ENCODE results near the gene GPR34. TPM values are rescaled to one million over a fixed set of nuclear protein-coding genes. Genes with fewer than 3 reads are reported as not detected.

GPR34 gene
- total RNA-seq, 2 experiments from 2014 or later: 1.0 to 1.4 TPM

DNA sequence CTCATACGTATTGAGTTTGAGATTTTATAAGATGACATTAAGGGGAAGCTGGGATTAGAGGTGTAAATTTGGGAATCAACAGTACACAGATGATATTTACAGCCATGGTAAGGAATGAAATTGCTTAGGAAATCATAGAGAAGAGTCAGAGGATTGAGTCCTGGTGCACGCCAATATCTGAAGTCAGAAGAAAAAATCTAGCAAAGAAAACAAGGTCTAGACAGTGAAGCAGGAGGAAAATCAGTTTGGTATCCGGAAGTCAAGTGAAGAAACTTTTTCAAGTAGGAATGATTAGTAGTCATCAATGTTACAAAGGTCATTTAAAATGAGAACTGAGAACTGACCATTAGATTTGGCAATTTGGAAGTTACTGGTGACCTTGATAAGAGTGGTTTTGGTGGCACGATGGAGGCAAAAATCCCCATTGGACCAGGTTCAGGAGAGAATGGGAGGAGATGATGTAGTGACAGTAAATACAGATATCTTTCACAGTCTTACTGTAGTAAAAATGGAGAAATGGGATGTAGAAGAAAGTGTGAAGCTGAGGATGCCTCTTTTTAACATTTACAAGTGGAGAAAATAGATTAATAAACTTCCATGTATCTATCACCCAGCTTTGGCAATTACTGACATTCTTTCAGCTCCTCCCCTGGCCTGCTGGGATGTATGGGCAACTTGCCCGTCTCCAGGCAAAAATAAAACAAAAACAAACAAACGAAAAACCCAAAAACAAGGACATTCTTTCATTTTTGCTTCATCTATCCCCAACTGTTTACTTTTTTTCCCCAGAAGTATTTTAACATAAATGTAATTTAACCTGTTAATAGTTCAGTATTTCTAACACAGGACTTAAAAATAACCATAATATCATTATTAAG, 11.4 kb upstream of the GPR34 start:
- no peaks in the 10 kb centered on the region for H3K27me3 Mint-ChIP-seq
- H3K27ac Mint-ChIP-seq: no peak overlapping the region
- peaks cover 19% of the 10 kb centered on the region for H3K36me3 Mint-ChIP-seq
- H3K4me3 Mint-ChIP-seq: no peak overlapping the region
- DNase-seq: no peak
- H3K4me1 Mint-ChIP-seq: peaks cover 6% of the 10 kb centered on the region
- H3K9me3 Mint-ChIP-seq: peaks cover 2% of the 10 kb centered on the region

- Mint-ChIP-seq H3K36me3 (peaks cover 1% of the 10 kb centered on the region), H3K4me3 (no peak overlapping the region), H3K27me3 (no peaks in the 10 kb centered on the region), H3K4me1 (peaks cover 11% of the 10 kb centered on the region), H3K27ac (no peak overlapping the region), H3K9me3 (no peaks in the 10 kb centered on the region)
- DNase-seq: no peak
Measured at GRCh38 chrX:41684138-41684537, 4.6 kb upstream of the GPR34 start.

- Mint-ChIP-seq H3K9me3 (no peaks in the 10 kb centered on the region), H3K4me3 (no peak overlapping the region)
Measured at GRCh38 chrX:41684940-41685339, 3.8 kb upstream of the GPR34 start.

GRCh38 chrX:41686788-41687187, 2.0 kb upstream of the GPR34 start:
- H3K36me3 Mint-ChIP-seq: peaks cover 2% of the 10 kb centered on the region
- no peaks in the 10 kb centered on the region for H3K27me3 Mint-ChIP-seq
- no peak for DNase-seq
- no peak overlapping the region for H3K4me3 Mint-ChIP-seq
- no peak overlapping the region for H3K27ac Mint-ChIP-seq
- no peaks in the 10 kb centered on the region for H3K9me3 Mint-ChIP-seq
- peaks cover 14% of the 10 kb centered on the region for H3K4me1 Mint-ChIP-seq

More at GRCh38 chrX:41684940-41685339, 3.8 kb upstream of the GPR34 start:
- H3K27me3 Mint-ChIP-seq: no peaks in the 10 kb centered on the region
- no peak for DNase-seq
- H3K27ac Mint-ChIP-seq: no peak overlapping the region
- H3K36me3 Mint-ChIP-seq: no peaks in the 10 kb centered on the region
- peaks cover 11% of the 10 kb centered on the region for H3K4me1 Mint-ChIP-seq

GRCh38 chrX:41688156-41688555, 617 bp upstream of the GPR34 start:
- peak overlapping the region; percentile 14 for H3K4me3 Mint-ChIP-seq
- peaks cover 25% of the 10 kb centered on the region for H3K4me1 Mint-ChIP-seq
- no peak for DNase-seq
- H3K27me3 Mint-ChIP-seq: no peaks in the 10 kb centered on the region
- H3K9me3 Mint-ChIP-seq: no peaks in the 10 kb centered on the region
- H3K36me3 Mint-ChIP-seq: peaks cover 12% of the 10 kb centered on the region
- H3K27ac Mint-ChIP-seq: peak overlapping the region; percentile 16

DNA sequence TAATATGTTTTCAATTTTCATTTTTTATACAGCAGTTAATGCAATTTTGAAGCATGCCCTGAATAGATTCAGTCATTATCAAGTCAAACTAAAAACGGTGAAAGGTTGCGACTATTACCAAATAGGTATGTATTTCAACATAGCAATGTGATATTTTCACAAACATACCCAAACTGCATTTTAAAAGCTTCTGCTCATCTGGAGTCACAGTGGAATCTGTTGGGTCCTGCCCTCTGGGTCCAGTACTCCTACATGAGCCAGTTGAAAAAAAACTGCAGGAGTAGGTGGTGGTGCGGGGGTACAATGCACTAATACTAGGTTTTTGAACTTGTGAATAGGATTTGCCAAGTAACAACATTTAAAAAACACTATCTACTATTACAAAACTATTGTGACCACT, 938 bp downstream of the GPR34 start:
- Mint-ChIP-seq H3K27ac (no peak overlapping the region), H3K27me3 (no peaks in the 10 kb centered on the region), H3K4me3 (no peak overlapping the region), H3K4me1 (peaks cover 33% of the 10 kb centered on the region), H3K9me3 (no peaks in the 10 kb centered on the region), H3K36me3 (peaks cover 19% of the 10 kb centered on the region)
- DNase-seq: no peak

- H3K27ac Mint-ChIP-seq: peak overlapping the region; percentile 40
- H3K4me3 Mint-ChIP-seq: no peak overlapping the region
Measured at GRCh38 chrX:41692162-41692749, 3.5 kb downstream of the GPR34 start.

GRCh38 chrX:41693024-41693423, 4.3 kb downstream of the GPR34 start:
- DNase-seq: no peak
- Mint-ChIP-seq H3K36me3 (peaks cover 30% of the 10 kb centered on the region), H3K9me3 (peaks cover 5% of the 10 kb centered on the region), H3K27ac (peak overlapping the region; percentile 73), H3K27me3 (no peaks in the 10 kb centered on the region), H3K4me1 (peaks cover 36% of the 10 kb centered on the region), H3K4me3 (no peak overlapping the region)

More at GRCh38 chrX:41692162-41692749, 3.5 kb downstream of the GPR34 start:
- H3K4me1 Mint-ChIP-seq: peaks cover 36% of the 10 kb centered on the region
- no peak for DNase-seq
- peaks cover 5% of the 10 kb centered on the region for H3K9me3 Mint-ChIP-seq
- peaks cover 28% of the 10 kb centered on the region for H3K36me3 Mint-ChIP-seq
- H3K27me3 Mint-ChIP-seq: no peaks in the 10 kb centered on the region

DNA sequence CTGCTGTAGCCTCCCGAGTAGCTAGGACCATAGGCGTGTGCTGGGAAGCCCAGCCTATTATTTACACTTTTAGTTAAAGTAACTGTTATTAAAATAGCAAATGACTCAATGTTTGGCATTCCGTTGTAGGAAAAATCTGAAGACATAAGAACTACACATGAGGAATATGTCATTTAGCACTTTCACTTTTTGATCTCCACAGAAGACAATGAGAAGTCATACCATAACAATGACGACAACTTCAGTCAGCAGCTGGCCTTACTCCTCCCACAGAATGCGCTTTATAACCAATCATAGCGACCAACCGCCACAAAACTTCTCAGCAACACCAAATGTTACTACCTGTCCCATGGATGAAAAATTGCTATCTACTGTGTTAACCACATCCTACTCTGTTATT, 6.7 kb downstream of the GPR34 start:
- Mint-ChIP-seq H3K27me3 (no peaks in the 10 kb centered on the region), H3K36me3 (peaks cover 30% of the 10 kb centered on the region), H3K9me3 (peaks cover 5% of the 10 kb centered on the region), H3K4me1 (peaks cover 37% of the 10 kb centered on the region), H3K4me3 (no peak overlapping the region), H3K27ac (no peak overlapping the region)
- no peak for DNase-seq

- Mint-ChIP-seq H3K36me3 (peaks cover 13% of the 10 kb centered on the region), H3K27me3 (no peaks in the 10 kb centered on the region), H3K9me3 (no peaks in the 10 kb centered on the region), H3K4me3 (no peak overlapping the region), H3K27ac (no peak overlapping the region), H3K4me1 (peaks cover 27% of the 10 kb centered on the region)
- DNase-seq: no peak
Measured at GRCh38 chrX:41703574-41704029, 14.8 kb downstream of the GPR34 start.

GRCh38 chrX:41705042-41705441, 16.3 kb downstream of the GPR34 start:
- Mint-ChIP-seq H3K4me3 (no peak overlapping the region), H3K36me3 (peaks cover 13% of the 10 kb centered on the region), H3K9me3 (no peaks in the 10 kb centered on the region), H3K27ac (peak overlapping the region; percentile 68), H3K4me1 (peaks cover 31% of the 10 kb centered on the region), H3K27me3 (no peaks in the 10 kb centered on the region)
- no peak for DNase-seq

DNA sequence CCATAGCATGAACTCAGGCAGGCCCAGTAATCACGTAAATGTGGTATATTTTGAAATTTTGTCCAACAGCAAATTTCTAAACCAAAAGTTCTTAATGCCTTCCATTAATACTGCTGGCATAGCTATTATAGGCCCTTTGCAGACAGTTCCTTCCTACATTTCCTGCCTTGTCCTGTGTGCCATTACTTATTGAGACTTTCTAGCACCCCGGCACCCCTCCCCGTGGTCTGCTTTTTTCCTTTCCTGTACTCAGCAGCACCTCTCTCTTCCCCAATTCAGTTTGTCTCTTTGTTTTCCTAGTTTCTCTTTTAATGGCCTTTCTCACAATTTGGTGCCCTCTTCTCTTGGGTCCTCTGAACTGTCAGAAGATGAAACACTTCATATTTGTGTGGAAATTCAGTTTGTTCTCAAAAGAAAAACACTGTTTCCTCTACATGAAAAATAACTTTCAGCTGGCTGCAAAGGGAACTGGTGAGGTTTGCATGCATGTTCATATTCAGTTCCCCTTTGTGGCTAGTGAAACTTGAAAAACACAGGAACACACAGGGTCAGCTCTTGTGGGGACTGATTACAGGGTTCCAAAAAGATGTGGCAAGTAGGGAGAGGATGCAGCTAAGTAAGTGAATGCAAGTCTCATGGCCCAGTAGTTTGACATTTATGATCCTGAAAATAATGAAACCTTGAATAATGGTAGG, 17.1 kb downstream of the GPR34 start:
- H3K27ac Mint-ChIP-seq: peak overlapping the region; percentile 78
- H3K9me3 Mint-ChIP-seq: no peaks in the 10 kb centered on the region
- H3K36me3 Mint-ChIP-seq: peaks cover 13% of the 10 kb centered on the region
- H3K4me3 Mint-ChIP-seq: peak overlapping the region; percentile 26
- no peaks in the 10 kb centered on the region for H3K27me3 Mint-ChIP-seq
- peaks cover 35% of the 10 kb centered on the region for H3K4me1 Mint-ChIP-seq
- no peak for DNase-seq

DNA sequence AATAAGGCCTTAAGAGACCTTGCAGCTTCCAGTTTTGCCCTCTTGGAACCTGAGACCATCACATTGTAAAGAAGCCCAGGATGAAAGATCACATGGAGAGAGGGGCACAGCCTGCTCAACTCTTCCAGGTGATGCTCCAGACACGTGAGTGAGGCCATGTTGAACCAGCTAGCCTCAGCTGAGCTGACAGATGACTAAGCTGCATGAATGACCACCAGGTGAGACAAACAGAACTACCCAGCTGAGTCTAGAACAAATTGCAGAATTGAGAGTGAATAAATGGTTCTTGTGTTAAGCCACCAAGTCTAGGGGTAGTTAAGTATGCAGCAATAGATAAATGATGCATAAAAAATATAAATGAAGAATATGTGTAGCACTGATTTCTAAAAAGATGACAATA, 18.4 kb downstream of the GPR34 start:
- H3K27me3 Mint-ChIP-seq: no peaks in the 10 kb centered on the region
- DNase-seq: no peak
- no peak overlapping the region for H3K4me3 Mint-ChIP-seq
- peak overlapping the region; percentile 6 for H3K27ac Mint-ChIP-seq
- H3K4me1 Mint-ChIP-seq: peaks cover 43% of the 10 kb centered on the region
- peaks cover 13% of the 10 kb centered on the region for H3K36me3 Mint-ChIP-seq
- no peaks in the 10 kb centered on the region for H3K9me3 Mint-ChIP-seq

DNA sequence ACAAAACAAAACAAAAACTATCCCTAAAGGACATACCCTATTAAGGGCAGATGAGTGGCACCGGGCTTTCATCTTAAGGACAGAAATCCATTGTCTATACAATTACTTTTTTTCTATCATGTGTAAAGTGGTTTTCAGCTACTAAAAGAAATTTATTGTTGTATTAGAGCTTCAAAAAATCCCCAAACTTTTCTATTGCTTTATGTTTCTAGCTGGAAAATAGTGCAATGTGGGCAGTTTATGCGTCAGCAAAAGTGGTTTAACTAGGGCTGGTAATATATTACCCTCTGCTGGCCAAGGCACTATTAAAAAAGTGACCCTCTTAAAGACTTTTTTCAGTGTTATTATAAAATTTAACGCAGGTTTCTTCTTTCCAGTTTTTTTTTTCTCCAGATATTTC, 19.7 kb downstream of the GPR34 start:
- H3K9me3 Mint-ChIP-seq: no peaks in the 10 kb centered on the region
- no peaks in the 10 kb centered on the region for H3K27me3 Mint-ChIP-seq
- peaks cover 13% of the 10 kb centered on the region for H3K36me3 Mint-ChIP-seq
- peaks cover 41% of the 10 kb centered on the region for H3K4me1 Mint-ChIP-seq
- DNase-seq: no peak
- H3K4me3 Mint-ChIP-seq: no peak overlapping the region
- H3K27ac Mint-ChIP-seq: no peak overlapping the region

DNA sequence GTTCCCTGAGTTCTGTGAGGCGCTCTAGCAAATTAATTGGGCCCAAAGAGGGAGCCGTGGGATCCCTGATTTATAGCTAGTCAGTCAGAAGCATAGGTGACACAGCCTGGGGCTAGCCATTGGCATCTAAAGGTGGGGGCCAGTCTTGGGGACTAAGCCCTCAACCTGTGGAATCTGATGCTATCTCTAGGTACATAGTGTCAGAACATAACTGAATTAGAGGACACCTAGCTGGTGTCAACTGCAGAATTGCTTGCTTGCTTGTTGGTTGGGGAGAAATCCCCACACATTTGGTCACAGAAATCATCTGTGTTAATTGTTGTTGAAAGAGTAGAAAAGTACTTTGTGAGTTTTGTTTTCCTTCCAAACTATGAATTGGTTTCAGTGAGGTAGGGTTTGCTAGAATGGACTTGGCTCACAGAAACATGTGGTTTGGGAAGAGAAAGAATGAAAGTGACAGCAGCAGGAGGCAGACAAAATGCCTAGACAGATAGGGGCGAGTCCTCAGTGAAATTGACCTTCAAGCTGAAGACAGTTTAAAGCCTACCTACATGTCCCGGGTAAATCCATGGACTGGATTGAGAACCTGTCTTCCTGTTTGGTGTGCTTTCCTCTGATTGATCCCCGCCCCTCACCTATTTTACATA, 22.4 kb downstream of the GPR34 start:
- H3K27me3 Mint-ChIP-seq: no peaks in the 10 kb centered on the region
- DNase-seq: no peak
- H3K36me3 Mint-ChIP-seq: peaks cover 15% of the 10 kb centered on the region
- no peaks in the 10 kb centered on the region for H3K9me3 Mint-ChIP-seq
- H3K4me1 Mint-ChIP-seq: peaks cover 30% of the 10 kb centered on the region
- no peak overlapping the region for H3K4me3 Mint-ChIP-seq
- H3K27ac Mint-ChIP-seq: peak overlapping the region; percentile 8
